ENCODE results near the gene FKBP1B.

The FKBP1B gene

DNA sequence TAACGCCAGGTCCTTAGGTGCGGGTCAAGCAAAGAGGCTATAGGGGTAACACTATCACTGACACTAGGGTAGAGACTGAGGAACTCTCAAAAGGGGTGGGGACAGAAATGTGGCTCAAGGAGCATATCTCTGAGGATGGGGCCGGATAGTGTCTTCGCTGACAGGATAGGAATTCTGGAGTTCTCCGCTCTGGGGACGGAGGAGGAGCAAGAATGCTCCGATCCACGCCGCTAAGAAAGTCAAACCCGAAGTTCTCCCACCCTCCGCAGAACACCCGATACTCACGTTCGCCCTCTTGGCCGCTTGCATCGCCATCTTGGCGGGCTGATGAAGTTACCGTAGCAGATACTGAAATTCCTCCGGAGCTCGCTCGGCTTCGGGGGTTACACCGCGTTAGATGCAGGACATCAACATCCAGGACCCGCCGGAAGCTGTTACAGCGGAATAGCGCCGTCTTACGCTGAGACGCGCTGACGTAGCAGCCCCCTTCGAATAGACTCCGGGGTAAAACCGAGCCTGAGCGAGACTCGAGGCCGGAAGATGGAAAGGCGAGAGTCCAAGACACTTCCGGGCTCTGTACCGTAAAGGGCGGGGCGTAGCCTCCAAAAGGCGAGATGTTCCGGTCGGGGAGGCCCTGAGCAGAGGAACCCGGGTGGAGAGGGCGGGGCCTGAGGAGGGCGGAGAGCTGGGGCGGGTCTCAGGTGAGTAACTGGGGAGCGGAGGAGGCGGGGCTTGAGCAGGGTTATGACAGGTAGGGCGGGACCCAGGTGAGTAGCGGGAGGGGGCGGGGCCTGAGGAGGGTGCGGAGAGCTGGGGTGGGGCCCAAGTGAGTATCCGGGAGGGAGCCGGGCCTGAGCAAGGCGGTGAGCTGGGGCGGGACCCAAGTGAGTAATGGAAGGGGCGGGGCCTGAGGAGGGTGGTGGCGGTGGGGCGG, 26.6 kb downstream of the FKBP1B start, which contains the start of gene SF3B6:
SF3B6 (minus strand) TSS at position 412 of the 934 bp plus-strand sequence; CDS start at position 315, 97 bp downstream.
- peak within 1 kb of the TSS; percentile 91 to 96 for H3K4me3 ChIP-seq (ENCODE audit: low read depth in 1 of 2, low read length in 2 of 2)
- H3K9ac ChIP-seq (ENCODE audit: low read depth, low read length) = peak within 1 kb of the TSS; percentile 81
- peak; percentile 99 for DNase-seq
- TF ChIP-seq, protein P1, sequence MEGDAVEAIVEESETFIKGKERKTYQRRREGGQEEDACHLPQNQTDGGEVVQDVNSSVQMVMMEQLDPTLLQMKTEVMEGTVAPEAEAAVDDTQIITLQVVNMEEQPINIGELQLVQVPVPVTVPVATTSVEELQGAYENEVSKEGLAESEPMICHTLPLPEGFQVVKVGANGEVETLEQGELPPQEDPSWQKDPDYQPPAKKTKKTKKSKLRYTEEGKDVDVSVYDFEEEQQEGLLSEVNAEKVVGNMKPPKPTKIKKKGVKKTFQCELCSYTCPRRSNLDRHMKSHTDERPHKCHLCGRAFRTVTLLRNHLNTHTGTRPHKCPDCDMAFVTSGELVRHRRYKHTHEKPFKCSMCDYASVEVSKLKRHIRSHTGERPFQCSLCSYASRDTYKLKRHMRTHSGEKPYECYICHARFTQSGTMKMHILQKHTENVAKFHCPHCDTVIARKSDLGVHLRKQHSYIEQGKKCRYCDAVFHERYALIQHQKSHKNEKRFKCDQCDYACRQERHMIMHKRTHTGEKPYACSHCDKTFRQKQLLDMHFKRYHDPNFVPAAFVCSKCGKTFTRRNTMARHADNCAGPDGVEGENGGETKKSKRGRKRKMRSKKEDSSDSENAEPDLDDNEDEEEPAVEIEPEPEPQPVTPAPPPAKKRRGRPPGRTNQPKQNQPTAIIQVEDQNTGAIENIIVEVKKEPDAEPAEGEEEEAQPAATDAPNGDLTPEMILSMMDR (IDR thresholded peaks at IDR 0.05; ENCODE audit: borderline replicate concordance, extremely low read depth, low read length, poor library complexity, severe bottlenecking) = no peak
- no peak for TF ChIP-seq EZH2 (IDR thresholded peaks at IDR 0.05; ENCODE audit: borderline replicate concordance, low read depth, low read length, severe bottlenecking)
- H2AFZ ChIP-seq (ENCODE audit: low read depth, low read length) = peak within 1 kb of the TSS; percentile 98
- peaks cover 41% of the 10 kb centered on the region for H3K4me1 ChIP-seq (ENCODE audit: insufficient read depth, low read length)
- H3K79me2 ChIP-seq (ENCODE audit: insufficient read depth, low read length) = peaks cover 50% of the 10 kb centered on the region
- no peaks in the 10 kb centered on the region for H3K27me3 ChIP-seq (ENCODE audit: insufficient read depth, low read length, poor library complexity)
- peak; percentile 96 for ATAC-seq (ENCODE audit: insufficient read depth, low read depth)
- H3K4me2 ChIP-seq (ENCODE audit: insufficient read depth, low read length) = peak within 1 kb of the TSS; percentile 78
- peaks cover 3% of the 10 kb centered on the region; the same call in 1 of the 2 replicates for H4K20me1 ChIP-seq (ENCODE audit: insufficient read depth, low read length)
- H3K9me3 ChIP-seq (ENCODE audit: insufficient read depth, low read length, severe bottlenecking) = no peaks in the 10 kb centered on the region
- peak within 1 kb of the TSS; percentile 94 for H3K27ac ChIP-seq (ENCODE audit: low read length)
- peaks cover 28% of the 10 kb centered on the region for H3K36me3 ChIP-seq (ENCODE audit: insufficient read depth, low read length)

DNA sequence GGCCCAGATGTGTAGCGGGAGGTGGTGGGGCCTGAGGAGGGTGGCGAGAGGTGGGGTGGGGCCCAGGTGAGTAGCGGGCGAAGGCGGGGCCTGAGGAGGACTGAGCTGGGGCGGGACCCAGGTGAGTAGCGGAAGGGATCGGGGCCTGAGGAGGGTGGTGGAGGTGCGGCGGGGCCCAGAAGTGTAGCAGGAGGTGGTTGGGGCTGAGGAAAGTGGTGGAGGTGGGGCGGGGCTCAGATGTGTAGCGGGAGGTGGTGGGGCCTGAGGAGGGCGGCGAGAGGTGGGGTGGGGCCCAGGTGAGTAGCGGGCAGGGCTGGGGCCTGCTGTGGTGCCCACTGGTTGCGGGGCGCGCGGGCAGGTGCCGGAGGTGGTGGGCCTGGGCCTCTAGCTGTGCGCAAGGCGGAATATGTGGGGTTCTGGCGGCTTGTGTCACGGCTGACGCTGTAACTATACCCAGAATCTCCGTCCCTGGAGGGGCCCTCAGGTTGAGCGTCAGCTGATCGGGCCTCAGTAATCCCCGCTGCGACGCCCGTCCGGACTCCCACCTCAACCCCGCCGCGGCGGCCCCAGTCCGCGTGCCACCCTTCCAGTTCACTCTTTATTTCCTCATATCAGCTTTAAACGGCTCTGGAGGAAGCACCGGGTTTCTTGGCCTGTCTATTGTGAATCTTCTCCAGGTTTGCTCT, 27.5 kb downstream of the FKBP1B start:
- DNase-seq (peak; percentile 15), ATAC-seq (ENCODE audit: insufficient read depth, low read depth) (no peak; the same call in 2 of the 3 replicates)
- Histone ChIP-seq H3K4me2 (ENCODE audit: insufficient read depth, low read length) (peak overlapping the region; percentile 78), H3K4me3 (ENCODE audit: low read depth in 1 of 2, low read length in 2 of 2) (peak overlapping the region; percentile 91 to 96; a peak in 3 of 4 replicates), H2AFZ (ENCODE audit: low read depth, low read length) (peak overlapping the region; percentile 98), H3K4me1 (ENCODE audit: insufficient read depth, low read length) (peaks cover 41% of the 10 kb centered on the region), H3K79me2 (ENCODE audit: insufficient read depth, low read length) (peaks cover 42% of the 10 kb centered on the region), H3K27me3 (ENCODE audit: insufficient read depth, low read length, poor library complexity) (no peaks in the 10 kb centered on the region), H3K9ac (ENCODE audit: low read depth, low read length) (peak overlapping the region; percentile 81), H3K27ac (ENCODE audit: low read length) (peak overlapping the region; percentile 94; the same call in 1 of the 2 replicates), H3K9me3 (ENCODE audit: insufficient read depth, low read length, severe bottlenecking) (no peaks in the 10 kb centered on the region), H3K36me3 (ENCODE audit: insufficient read depth, low read length) (peaks cover 23% of the 10 kb centered on the region), H4K20me1 (ENCODE audit: insufficient read depth, low read length) (peaks cover 3% of the 10 kb centered on the region; the same call in 1 of the 2 replicates)
- TF ChIP-seq, protein P1 (IDR thresholded peaks at IDR 0.05; ENCODE audit: borderline replicate concordance, extremely low read depth, low read length, poor library complexity, severe bottlenecking) = no peak
- TF ChIP-seq EZH2 (IDR thresholded peaks at IDR 0.05; ENCODE audit: borderline replicate concordance, low read depth, low read length, severe bottlenecking) = no peak

DNA sequence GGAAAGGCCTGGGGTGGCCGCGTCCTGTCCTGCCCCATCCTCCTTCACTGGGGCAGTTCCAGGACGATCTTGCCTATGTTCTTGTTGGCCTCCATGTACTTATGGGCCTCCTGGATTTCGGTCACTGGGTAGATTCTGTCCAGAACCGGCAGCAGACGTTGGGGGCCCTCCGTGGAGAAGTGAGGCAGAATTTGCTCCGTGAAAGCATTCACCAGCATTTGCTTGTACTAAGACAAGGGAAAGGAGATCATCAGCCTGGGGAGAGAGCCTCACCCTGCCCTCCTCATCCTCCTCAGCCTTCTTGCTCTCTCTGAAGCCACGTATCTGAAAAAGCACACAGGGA, 28.0 kb downstream of the FKBP1B start:
- Histone ChIP-seq H3K4me2 (ENCODE audit: insufficient read depth, low read length) (peak overlapping the region; percentile 78), H3K4me1 (ENCODE audit: insufficient read depth, low read length) (peaks cover 41% of the 10 kb centered on the region), H3K27me3 (ENCODE audit: insufficient read depth, low read length, poor library complexity) (no peaks in the 10 kb centered on the region), H3K79me2 (ENCODE audit: insufficient read depth, low read length) (peaks cover 37% of the 10 kb centered on the region), H4K20me1 (ENCODE audit: insufficient read depth, low read length) (peaks cover 3% of the 10 kb centered on the region; the same call in 1 of the 2 replicates), H3K36me3 (ENCODE audit: insufficient read depth, low read length) (peaks cover 19% of the 10 kb centered on the region), H3K27ac (ENCODE audit: low read length) (no peak overlapping the region), H2AFZ (ENCODE audit: low read depth, low read length) (peak overlapping the region; percentile 98), H3K9me3 (ENCODE audit: insufficient read depth, low read length, severe bottlenecking) (no peaks in the 10 kb centered on the region), H3K9ac (ENCODE audit: low read depth, low read length) (peak overlapping the region; percentile 81), H3K4me3 (ENCODE audit: low read depth in 1 of 2, low read length in 2 of 2) (peak overlapping the region; percentile 91 to 96; a peak in 3 of 4 replicates)
- ATAC-seq (ENCODE audit: insufficient read depth, low read depth) (no peak), DNase-seq (no peak)
- TF ChIP-seq EZH2 (IDR thresholded peaks at IDR 0.05; ENCODE audit: borderline replicate concordance, low read depth, low read length, severe bottlenecking) = no peak
- TF ChIP-seq, protein P1 (IDR thresholded peaks at IDR 0.05; ENCODE audit: borderline replicate concordance, extremely low read depth, low read length, poor library complexity, severe bottlenecking) = no peak

Data from DND-41 (cell line).